GM23338 (cell line): Measurements from ENCODE around the gene EEF1G.

Experiments
- CREB1 ChIP-seq: fragments of 250-450 bp; sonication (Bioruptor Pico); IDR thresholded peaks from 2 replicates; pipeline ENCODE4 v1.5.0; 2020; ENCODE audit warnings: low read depth, mild to moderate bottlenecking, moderate library complexity
- CTCF ChIP-seq, 2 experiments: fragments of 200-600 bp in 1 of 2; sonication (generic) in 1 of 2; conservative IDR thresholded peaks; 2 replicates each; pipeline versions ENCODE4 v1.5.1 to v1.6.1; 2016 to 2017; ENCODE audit warnings: antibody characterized with exemption in 2 of 2, low read depth in 2 of 2, mild to moderate bottlenecking in 2 of 2, moderate library complexity in 1 of 2
- ETS1 ChIP-seq: IDR thresholded peaks from 2 replicates; pipeline ENCODE4 v1.6.1; 2016; ENCODE audit warnings: antibody characterized with exemption
- EZH2 ChIP-seq: fragments of 200-600 bp; sonication (generic); IDR thresholded peaks from one replicate; pipeline ENCODE4 v1.8.0; 2017; ENCODE audit warnings: antibody characterized with exemption, mild to moderate bottlenecking, low read depth; ENCODE audit not compliant: unreplicated experiment
- EZH2phosphoT487 ChIP-seq: fragments of 200-600 bp; sonication (generic); IDR thresholded peaks from one replicate; pipeline ENCODE4 v1.8.1; 2018; ENCODE audit warnings: antibody characterized with exemption; ENCODE audit not compliant: unreplicated experiment
- JUNB ChIP-seq: IDR thresholded peaks from one replicate; pipeline ENCODE4 v1.6.1; 2016; ENCODE audit warnings: antibody characterized with exemption; ENCODE audit not compliant: unreplicated experiment
- NANOG ChIP-seq: IDR thresholded peaks from 2 replicates; pipeline ENCODE4 v1.6.1; 2016; ENCODE audit warnings: antibody characterized with exemption, borderline replicate concordance
- POLR2AphosphoS5 ChIP-seq: IDR thresholded peaks from 2 replicates; pipeline ENCODE4 v1.6.1; 2016; ENCODE audit warnings: antibody characterized with exemption, low read depth
- REST ChIP-seq: IDR thresholded peaks from one replicate; pipeline ENCODE4 v1.6.1; 2018; ENCODE audit warnings: antibody characterized with exemption; ENCODE audit not compliant: unreplicated experiment
- ZNF114 ChIP-seq: fragments of 250-450 bp; sonication (Bioruptor Pico); IDR thresholded peaks from 2 replicates; pipeline ENCODE4 v1.5.0; 2020; ENCODE audit warnings: mild to moderate bottlenecking, moderate library complexity
- ZNF331 ChIP-seq: fragments of 250-450 bp; sonication (Bioruptor Pico); IDR thresholded peaks from 2 replicates; pipeline ENCODE4 v1.5.0; 2020; ENCODE audit warnings: low read depth, mild to moderate bottlenecking, moderate library complexity

GRCh38 chr11:62540804-62541701 is 32.6 kb downstream of the EEF1G start:
- TF ChIP-seq CTCF (conservative IDR thresholded peaks at IDR 0.05; ENCODE audit: low read depth in 2 of 2) (no peak), EZH2 (no peak), EZH2phosphoT487 (no peak), ETS1 (no peak), REST (no peak), POLR2AphosphoS5 (no peak), ZNF331 (CRISPR knock-in tag) (no peak), CREB1 (CRISPR knock-in tag) (no peak), ZNF114 (CRISPR knock-in tag) (no peak), JUNB (no peak), NANOG (no peak)
